ENCODE measurements around the gene PRKAG2. TPM values are rescaled to one million over a fixed set of nuclear protein-coding genes. Genes with fewer than 3 reads are reported as not detected.

Gene PRKAG2
- total and polyA plus RNA-seq, 2 experiments from 2014 or later = 9.1 to 14.9 TPM

GRCh38 chr7:151507806-151508205 lies 369.1 kb downstream of the PRKAG2 start:
- no peak for ATAC-seq
- peaks cover 4% of the 10 kb centered on the region for H3K27me3 Mint-ChIP-seq (ENCODE audit: insufficient read depth, low read depth, poor library complexity)
- no peak overlapping the region for H2AFZ ChIP-seq
- H4K20me1 ChIP-seq (replicated peaks; ENCODE audit: insufficient read depth) = peaks cover 90% of the 10 kb centered on the region
- no peak overlapping the region for H3K27ac ChIP-seq (ENCODE audit: low read depth)
- TF ChIP-seq CTCF (conservative IDR thresholded peaks at IDR 0.05; ENCODE audit: low read depth in 2 of 2) = no peak
- no peak overlapping the region for H3K27ac Mint-ChIP-seq
- peaks cover 100% of the 10 kb centered on the region for H3K79me2 ChIP-seq (replicated peaks; ENCODE audit: insufficient read depth)
- no peaks in the 10 kb centered on the region for H3K36me3 ChIP-seq (ENCODE audit: insufficient read depth)
- H3K27me3 ChIP-seq (ENCODE audit: insufficient read depth) = no peaks in the 10 kb centered on the region
- H3K4me2 ChIP-seq = peak overlapping the region; percentile 52
- H3K4me1 Mint-ChIP-seq = peaks cover 78% of the 10 kb centered on the region
- no peaks in the 10 kb centered on the region for H3F3A ChIP-seq (replicated peaks; ENCODE audit: low read depth)
- H3K36me3 Mint-ChIP-seq (ENCODE audit: low read depth) = no peaks in the 10 kb centered on the region
- H3K4me3 Mint-ChIP-seq = no peak overlapping the region
- no peak overlapping the region for H3K4me3 ChIP-seq
- H3K9me2 ChIP-seq (ENCODE audit: insufficient read depth) = no peaks in the 10 kb centered on the region
- H3K4me1 ChIP-seq (ENCODE audit: insufficient read depth) = peaks cover 88% of the 10 kb centered on the region
- H3K9me3 Mint-ChIP-seq = no peaks in the 10 kb centered on the region
- DNase-seq (ENCODE audit: low spot score) = no peak

GRCh38 chr7:151506901-151507382 lies 370.0 kb downstream of the PRKAG2 start:
- no peaks in the 10 kb centered on the region for H3K36me3 Mint-ChIP-seq (ENCODE audit: low read depth)
- no peaks in the 10 kb centered on the region for H3K9me3 Mint-ChIP-seq
- ATAC-seq = peak; percentile 40
- H3K27me3 ChIP-seq (ENCODE audit: insufficient read depth) = no peaks in the 10 kb centered on the region
- TF ChIP-seq CTCF (conservative IDR thresholded peaks at IDR 0.05; ENCODE audit: low read depth in 2 of 2) = peak; percentile 51
- TF ChIP-seq REST (IDR thresholded peaks at IDR 0.05; ENCODE audit: unreplicated experiment) = no peak
- peak overlapping the region; percentile 52 for H3K4me2 ChIP-seq
- H3K4me1 Mint-ChIP-seq = peaks cover 74% of the 10 kb centered on the region
- H3K27me3 Mint-ChIP-seq (ENCODE audit: insufficient read depth, low read depth, poor library complexity) = peaks cover 4% of the 10 kb centered on the region
- no peak overlapping the region for H2AFZ ChIP-seq
- H3K36me3 ChIP-seq (ENCODE audit: insufficient read depth) = no peaks in the 10 kb centered on the region
- no peaks in the 10 kb centered on the region for H3K9me2 ChIP-seq (ENCODE audit: insufficient read depth)
- H3K79me2 ChIP-seq (replicated peaks; ENCODE audit: insufficient read depth) = peaks cover 100% of the 10 kb centered on the region
- H3K27ac Mint-ChIP-seq = no peak overlapping the region
- no peak overlapping the region for H3K4me3 Mint-ChIP-seq
- peaks cover 89% of the 10 kb centered on the region for H4K20me1 ChIP-seq (replicated peaks; ENCODE audit: insufficient read depth)
- H3F3A ChIP-seq (replicated peaks; ENCODE audit: low read depth) = no peaks in the 10 kb centered on the region
- H3K4me1 ChIP-seq (ENCODE audit: insufficient read depth) = peaks cover 80% of the 10 kb centered on the region
- no peak for DNase-seq (ENCODE audit: low spot score)
- H3K4me3 ChIP-seq = no peak overlapping the region
- peak overlapping the region; percentile 60 for H3K27ac ChIP-seq (ENCODE audit: low read depth)

Small RNAs within 50 kb of the gene (small RNA-seq; reads per million reads assigned to genes)
- gene RF00019 (ENCODE audit: low replicate concordance) = not detected
- not detected for gene RNU6-604P (ENCODE audit: low replicate concordance)

Other genes with a start within 250 kb of the PRKAG2 start
- gene GALNTL5, start 79.3 kb upstream of the PRKAG2 start, total RNA-seq (2014; rRNA removed; shearing (Covaris generic)) = not detected in 2 replicates
- gene GALNTL5, start 79.3 kb upstream of the PRKAG2 start, polyA plus RNA-seq (2016; fragmentation: Nextera tagmentation; extraction: Ambion mirVana) = 0.78 TPM in 1 of 2 replicates, not detected in the other
- gene GALNT11, start 148.6 kb upstream of the PRKAG2 start, total RNA-seq (2014; rRNA removed; shearing (Covaris generic)) = 23.0 and 33.6 TPM in 2 replicates
- 14.5 and 16.1 TPM in 2 replicates for gene GALNT11, start 148.6 kb upstream of the PRKAG2 start, polyA plus RNA-seq (2016; fragmentation: Nextera tagmentation; extraction: Ambion mirVana)